ENCODE measurements around the gene PCDHA1.

DNA sequence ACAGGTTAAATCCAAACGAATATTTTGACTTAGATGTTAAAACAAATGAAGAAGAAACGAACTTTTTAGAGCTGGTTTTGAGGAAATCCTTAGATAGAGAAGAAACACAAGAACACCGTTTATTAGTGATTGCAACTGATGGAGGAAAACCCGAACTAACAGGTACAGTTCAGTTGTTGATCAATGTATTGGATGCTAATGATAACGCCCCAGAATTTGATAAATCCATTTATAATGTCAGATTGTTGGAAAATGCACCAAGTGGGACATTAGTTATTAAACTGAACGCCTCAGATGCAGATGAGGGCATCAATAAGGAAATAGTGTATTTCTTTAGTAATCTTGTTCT, 36.3 kb downstream of the PCDHA1 start:
- TF ChIP-seq GATA3 (IDR thresholded peaks at IDR 0.05; ENCODE audit: low read depth, low read length) (no peak), GATA2 (IDR thresholded peaks at IDR 0.05; ENCODE audit: low read depth, low read length) (no peak)
